Activated T-helper 1 cell treated with anti-CD3 and anti-CD28 coated beads, Interleukin-12 subunit alpha, Interleukin-12 subunit beta, Interleukin-2, Interleukin-4 antibody, amounts not matched to agents 30 ng/mL and 10 ng/mL and 1 ng/mL, durations not matched to agents 14 hours and 24 hours and 36 hours (primary cell): ENCODE data around the gene SIN3A. TPM values are rescaled to one million over a fixed set of nuclear protein-coding genes. Genes with fewer than 3 reads are reported as not detected.
"Not testable (repeated sequence)": the region's sequence is repeated elsewhere in the genome, so short reads cannot be mapped to it uniquely, and the experiment has no call there.

ENCODE experiments used
- DNase-seq: peaks from one replicate; pipeline ENCODE4 v3.0.0; 2021; ENCODE audit warnings: low spot score
- H3K27ac Mint-ChIP-seq: one replicate; pipeline ENCODE4 v1.8.0; 2021; ENCODE audit warnings: mild to moderate bottlenecking, mixed read lengths
- H3K27me3 Mint-ChIP-seq: one replicate; pipeline ENCODE4 v1.8.0; 2022; ENCODE audit warnings: mild to moderate bottlenecking, moderate library complexity, mixed read lengths; ENCODE audit not compliant: insufficient read depth
- H3K36me3 Mint-ChIP-seq: one replicate; pipeline ENCODE4 v1.8.0; 2021; ENCODE audit warnings: low read depth, mixed read lengths
- H3K4me1 Mint-ChIP-seq: one replicate; pipeline ENCODE4 v1.8.0; 2021; ENCODE audit warnings: low read depth, mixed read lengths
- H3K4me3 Mint-ChIP-seq: one replicate; pipeline ENCODE4 v1.8.0; 2021; ENCODE audit warnings: mild to moderate bottlenecking, moderate library complexity, mixed read lengths
- H3K9me3 Mint-ChIP-seq: one replicate; pipeline ENCODE4 v1.8.0; 2021; ENCODE audit warnings: mixed read lengths
- intact Hi-C: fragments of 100-400 bp; cut with micrococcal nuclease; formaldehyde crosslinking; loops from one replicate; pipeline ENCODE4 v1.15.1; 2024
- total RNA-seq: library from RNA; stranded (reverse); gene quantifications from 2 replicates; pipeline ENCODE4 v1.2.3, GENCODE V29; 2022

Gene SIN3A
- total RNA-seq, 1 donor from 2014 or later: 97.5 TPM

- H3K9me3 Mint-ChIP-seq, intact Hi-C loops, DNase-seq, H3K4me3 Mint-ChIP-seq, H3K27me3 Mint-ChIP-seq, H3K27ac Mint-ChIP-seq: not testable (repeated sequence)
- H3K36me3 Mint-ChIP-seq: peaks cover 19% of the 10 kb centered on the region
- H3K4me1 Mint-ChIP-seq: peaks cover 36% of the 10 kb centered on the region
Observed at GRCh38 chr15:75445324-75445723, 6.2 kb downstream of the SIN3A start.

DNA sequence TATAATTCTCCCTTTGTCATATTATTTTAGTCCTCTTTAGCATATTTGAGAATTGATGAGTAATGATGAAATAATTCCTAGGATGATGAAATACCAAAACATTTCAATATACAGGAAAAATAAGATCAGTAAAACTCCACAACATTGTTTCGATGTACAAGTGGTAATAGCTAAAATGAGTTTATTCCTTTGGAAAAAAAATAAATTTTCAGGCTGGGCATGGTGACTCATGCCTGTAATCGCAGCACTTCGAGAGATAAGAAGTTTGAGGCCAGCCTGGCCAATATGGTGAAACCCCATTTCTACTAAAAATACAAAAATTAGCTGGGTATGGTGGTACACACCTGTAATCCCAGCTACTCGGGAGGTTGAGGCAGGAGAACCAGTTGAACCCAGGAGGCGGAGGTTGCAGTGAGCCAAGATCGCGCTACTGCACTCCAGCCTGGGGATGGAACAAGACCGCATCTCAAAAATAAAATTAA is 7.5 kb downstream of the SIN3A start:
- intact Hi-C loops, H3K4me3 Mint-ChIP-seq, H3K27me3 Mint-ChIP-seq, DNase-seq, H3K27ac Mint-ChIP-seq, H3K9me3 Mint-ChIP-seq: not testable (repeated sequence)
- H3K4me1 Mint-ChIP-seq: peaks cover 29% of the 10 kb centered on the region
- peaks cover 20% of the 10 kb centered on the region for H3K36me3 Mint-ChIP-seq

GRCh38 chr15:75437721-75438120 is 13.8 kb downstream of the SIN3A start:
- no peak for DNase-seq
- Mint-ChIP-seq H3K4me1 (peaks cover 21% of the 10 kb centered on the region), H3K27ac (no peak overlapping the region), H3K36me3 (peaks cover 26% of the 10 kb centered on the region), H3K4me3 (no peak overlapping the region), H3K9me3 (no peaks in the 10 kb centered on the region), H3K27me3 (no peaks in the 10 kb centered on the region)
- intact Hi-C loops: no loop called here

DNA sequence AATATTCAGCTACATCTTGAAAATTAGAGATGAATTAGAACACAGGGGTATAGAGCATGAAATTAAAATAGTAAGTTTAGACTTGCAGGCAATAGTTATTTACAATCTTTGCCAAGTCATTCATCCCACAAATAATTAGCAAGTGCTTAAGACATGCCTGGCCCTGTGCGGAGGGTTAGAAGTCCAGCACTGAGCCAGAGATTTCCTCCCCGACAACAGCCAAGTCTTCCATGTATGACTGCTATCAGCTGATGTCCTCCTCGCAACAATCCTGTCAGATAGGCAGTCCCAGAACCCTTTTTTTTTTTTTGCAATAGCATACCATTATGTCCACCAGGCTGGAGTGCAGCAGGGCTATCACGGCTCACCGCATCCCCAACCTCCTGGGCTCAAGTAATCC is 14.6 kb downstream of the SIN3A start:
- Mint-ChIP-seq H3K4me1 (peaks cover 24% of the 10 kb centered on the region), H3K9me3 (no peaks in the 10 kb centered on the region)

DNA sequence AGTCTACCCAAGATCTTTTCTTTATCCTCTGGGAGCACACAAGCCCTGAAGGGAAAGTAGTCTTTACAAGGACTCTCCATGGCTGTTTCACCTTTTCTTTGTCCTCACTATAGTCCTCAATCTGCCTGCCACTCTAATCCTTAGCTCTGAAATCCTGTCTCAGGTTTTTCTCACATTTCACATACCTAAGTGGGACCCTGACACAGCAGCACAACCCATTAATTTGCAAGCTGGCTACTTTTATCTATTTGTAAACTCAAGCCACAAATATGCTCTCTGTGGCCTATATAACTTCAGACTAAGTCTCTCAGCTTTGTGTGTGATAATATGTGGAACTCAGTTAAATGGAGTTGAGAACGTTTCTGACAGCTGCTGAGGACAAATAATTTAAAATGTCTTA is 19.8 kb downstream of the SIN3A start:
- Mint-ChIP-seq H3K4me3 (no peak overlapping the region), H3K4me1 (peaks cover 26% of the 10 kb centered on the region), H3K27me3 (no peaks in the 10 kb centered on the region), H3K27ac (peak overlapping the region; percentile 63), H3K9me3 (no peaks in the 10 kb centered on the region), H3K36me3 (peaks cover 29% of the 10 kb centered on the region)
- DNase-seq: no peak
- intact Hi-C loops: no loop called here

More for the DNA sequence above, 14.6 kb downstream of the SIN3A start:
- DNase-seq: no peak
- peaks cover 26% of the 10 kb centered on the region for H3K36me3 Mint-ChIP-seq
- no peak overlapping the region for H3K4me3 Mint-ChIP-seq
- H3K27me3 Mint-ChIP-seq: no peaks in the 10 kb centered on the region
- no peak overlapping the region for H3K27ac Mint-ChIP-seq
- intact Hi-C loops: no loop called here

GRCh38 chr15:75431270-75431669 is 20.2 kb downstream of the SIN3A start:
- Mint-ChIP-seq H3K27ac (peak overlapping the region; percentile 63), H3K4me3 (no peak overlapping the region), H3K4me1 (peaks cover 28% of the 10 kb centered on the region), H3K27me3 (no peaks in the 10 kb centered on the region), H3K36me3 (peaks cover 30% of the 10 kb centered on the region), H3K9me3 (no peaks in the 10 kb centered on the region)
- intact Hi-C loops: no loop called here
- no peak for DNase-seq

- H3K36me3 Mint-ChIP-seq: peaks cover 27% of the 10 kb centered on the region
- no peak overlapping the region for H3K27ac Mint-ChIP-seq
- DNase-seq: no peak
- H3K4me1 Mint-ChIP-seq: peaks cover 37% of the 10 kb centered on the region
- no peak overlapping the region for H3K4me3 Mint-ChIP-seq
- intact Hi-C loops: no loop called here
- no peaks in the 10 kb centered on the region for H3K9me3 Mint-ChIP-seq
- H3K27me3 Mint-ChIP-seq: no peaks in the 10 kb centered on the region
Observed at GRCh38 chr15:75430259-75430658, 21.2 kb downstream of the SIN3A start.

DNA sequence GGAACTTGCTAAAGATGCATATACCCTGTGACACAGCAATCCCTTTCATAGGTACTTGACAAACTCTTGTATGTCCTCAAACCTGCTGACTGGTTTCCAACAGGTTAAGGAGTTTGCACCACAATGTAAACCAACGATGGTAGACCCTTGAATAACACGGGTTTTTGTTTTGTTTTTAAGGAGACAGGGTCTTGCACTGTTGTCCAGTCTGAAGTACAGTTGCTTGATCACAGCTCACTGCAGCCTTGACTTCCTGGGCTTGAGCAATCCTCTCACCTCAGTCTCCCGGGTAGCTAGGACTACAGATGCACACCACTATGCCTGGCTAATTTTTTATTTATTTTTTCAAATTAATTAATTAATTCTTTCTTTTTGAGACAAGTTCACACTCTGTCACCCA is 23.3 kb downstream of the SIN3A start:
- no peaks in the 10 kb centered on the region for H3K9me3 Mint-ChIP-seq
- H3K4me3 Mint-ChIP-seq: no peak overlapping the region
- H3K36me3 Mint-ChIP-seq: peaks cover 23% of the 10 kb centered on the region
- intact Hi-C loops: no loop called here
- H3K27ac Mint-ChIP-seq: no peak overlapping the region
- peaks cover 28% of the 10 kb centered on the region for H3K4me1 Mint-ChIP-seq
- H3K27me3 Mint-ChIP-seq: no peaks in the 10 kb centered on the region
- DNase-seq: no peak

GRCh38 chr15:75425966-75426500 is 25.5 kb downstream of the SIN3A start:
- Mint-ChIP-seq H3K9me3 (no peaks in the 10 kb centered on the region), H3K27ac (no peak overlapping the region), H3K4me1 (peaks cover 16% of the 10 kb centered on the region)

DNA sequence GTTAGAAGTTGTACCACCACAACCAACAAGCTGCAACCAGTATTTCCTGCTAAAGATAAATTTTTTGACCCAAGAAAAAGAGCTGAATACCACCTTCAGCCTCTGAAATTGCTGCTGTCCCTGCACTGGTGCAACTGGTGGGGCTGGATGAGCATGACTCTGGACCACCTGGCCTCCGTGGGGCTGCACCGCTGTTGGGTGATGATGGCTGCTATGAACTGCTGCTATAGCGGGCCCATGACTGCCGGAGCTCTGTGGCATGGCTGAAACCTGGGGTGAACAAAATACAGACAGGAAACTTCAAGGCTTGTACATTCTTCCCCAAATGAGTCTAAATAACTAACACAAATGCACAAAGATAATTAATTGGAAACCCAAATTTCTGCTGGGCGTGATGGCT is 28.9 kb downstream of the SIN3A start:
- H3K27ac Mint-ChIP-seq: no peak overlapping the region
- peaks cover 16% of the 10 kb centered on the region for H3K4me1 Mint-ChIP-seq
- peaks cover 24% of the 10 kb centered on the region for H3K36me3 Mint-ChIP-seq
- no peak overlapping the region for H3K4me3 Mint-ChIP-seq
- no peaks in the 10 kb centered on the region for H3K27me3 Mint-ChIP-seq
- intact Hi-C loops: no loop called here
- DNase-seq: no peak
- H3K9me3 Mint-ChIP-seq: no peaks in the 10 kb centered on the region

More at GRCh38 chr15:75425966-75426500, 25.5 kb downstream of the SIN3A start:
- Mint-ChIP-seq H3K4me3 (no peak overlapping the region), H3K36me3 (peaks cover 30% of the 10 kb centered on the region), H3K27me3 (no peaks in the 10 kb centered on the region)
- intact Hi-C loops: no loop called here
- DNase-seq: no peak

DNA sequence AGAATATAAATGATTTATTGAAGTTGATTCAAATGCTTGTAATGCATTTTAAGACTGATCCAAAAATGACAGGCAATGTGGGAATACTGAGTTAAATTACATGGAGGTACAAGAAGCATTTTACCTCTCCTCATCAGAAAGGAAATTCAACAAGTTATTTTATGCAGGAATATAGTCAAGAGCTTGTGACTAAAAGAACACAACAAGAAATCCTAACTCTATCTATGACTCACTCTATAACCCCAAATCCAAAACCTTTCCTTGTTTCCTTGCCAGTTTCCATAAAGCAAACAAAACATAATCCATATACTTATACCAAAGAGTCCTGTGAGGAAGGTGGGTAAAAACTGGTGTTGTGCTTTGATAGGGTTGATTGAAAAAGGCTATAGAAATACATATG is 30.8 kb downstream of the SIN3A start:
- peak overlapping the region; percentile 31 for H3K27ac Mint-ChIP-seq
- H3K36me3 Mint-ChIP-seq: peaks cover 26% of the 10 kb centered on the region
- H3K4me1 Mint-ChIP-seq: peaks cover 14% of the 10 kb centered on the region
- intact Hi-C loops: no loop called here
- no peaks in the 10 kb centered on the region for H3K27me3 Mint-ChIP-seq
- H3K4me3 Mint-ChIP-seq: no peak overlapping the region
- no peaks in the 10 kb centered on the region for H3K9me3 Mint-ChIP-seq
- no peak for DNase-seq

GRCh38 chr15:75416584-75416983 is 34.9 kb downstream of the SIN3A start:
- H3K36me3 Mint-ChIP-seq: peaks cover 31% of the 10 kb centered on the region

GRCh38 chr15:75410196-75410595 is 41.3 kb downstream of the SIN3A start:
- Mint-ChIP-seq H3K4me3 (no peak overlapping the region), H3K27me3 (no peaks in the 10 kb centered on the region), H3K4me1 (peaks cover 20% of the 10 kb centered on the region), H3K36me3 (peaks cover 60% of the 10 kb centered on the region), H3K9me3 (no peaks in the 10 kb centered on the region), H3K27ac (no peak overlapping the region)
- no peak for DNase-seq
- intact Hi-C loops: no loop called here

More at GRCh38 chr15:75416584-75416983, 34.9 kb downstream of the SIN3A start:
- peaks cover 8% of the 10 kb centered on the region for H3K4me1 Mint-ChIP-seq
- H3K4me3 Mint-ChIP-seq: no peak overlapping the region
- DNase-seq: no peak
- no peaks in the 10 kb centered on the region for H3K27me3 Mint-ChIP-seq
- peak overlapping the region; percentile 60 for H3K27ac Mint-ChIP-seq
- intact Hi-C loops: no loop called here
- no peaks in the 10 kb centered on the region for H3K9me3 Mint-ChIP-seq

DNA sequence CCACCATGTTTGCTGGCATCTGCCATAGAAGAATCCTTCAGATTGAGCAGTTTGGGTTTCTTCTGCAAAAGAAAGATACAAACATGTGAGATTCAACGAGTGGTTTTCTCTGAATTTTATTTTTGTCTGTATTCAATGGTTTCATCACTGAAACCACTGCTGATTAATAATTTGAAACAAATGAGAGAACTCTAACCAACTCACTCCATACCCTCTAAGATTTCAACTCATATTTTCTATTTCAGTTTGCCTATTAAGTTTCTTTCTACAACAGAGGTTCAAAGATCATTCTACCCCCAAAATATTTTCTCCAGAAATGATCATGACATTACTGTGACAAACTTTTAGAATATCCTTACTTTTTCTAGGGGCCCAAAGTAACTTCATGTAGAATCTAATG is 44.4 kb downstream of the SIN3A start:
- intact Hi-C loops: no loop called here
- H3K27ac Mint-ChIP-seq: peak overlapping the region; percentile 64
- no peaks in the 10 kb centered on the region for H3K27me3 Mint-ChIP-seq
- DNase-seq: no peak
- H3K9me3 Mint-ChIP-seq: no peaks in the 10 kb centered on the region
- H3K4me1 Mint-ChIP-seq: peaks cover 20% of the 10 kb centered on the region
- peaks cover 56% of the 10 kb centered on the region for H3K36me3 Mint-ChIP-seq
- no peak overlapping the region for H3K4me3 Mint-ChIP-seq
